Endothelial cell of umbilical vein (primary cell): ENCODE data around the gene RELT. TPM values are rescaled to one million over a fixed set of nuclear protein-coding genes. Genes with fewer than 3 reads are reported as not detected.
A peak's percentile ranks its signal among the peaks of the same experiment; 100 is the strongest.

ENCODE experiments used
- BruUV-seq: library from RNA; stranded (reverse); fragments of 400-500 nt; replicated peaks from 2 replicates; lab custom pipeline; 2021; lab: Mats Ljungman, UMichigan
- CTCF ChIA-PET: fragments of 300-600, 350-600 bp; sonication (Branson Sonifier 250); formaldehyde crosslinking; loops from one replicate; lab custom pipeline; 2021; ENCODE audit warnings: antibody characterized with exemption, inconsistent platforms; lab: Charles Lee
- POLR2A ChIA-PET: fragments of 300-600, 350-600 bp; sonication (Branson Sonifier 250); formaldehyde crosslinking; loops from one replicate; lab custom pipeline; 2021; ENCODE audit warnings: antibody characterized with exemption, inconsistent platforms; lab: Charles Lee
- DNase-seq: peaks from one replicate; pipeline ENCODE4 v3.0.0-alpha.2; 2011; ENCODE audit warnings: low read depth, low spot score
- FAIRE-seq: peaks from 2 replicates; lab custom pipeline; 2011; peaks lifted over from hg19 to GRCh38; lab: Jason Lieb, UNC
- H2AFZ ChIP-seq: 2 replicates; pipeline ENCODE4 v1.6.0; 2012; ENCODE audit warnings: low read depth, low read length, control low read depth, inconsistent platforms
- H3K27ac ChIP-seq: 2 replicates; pipeline ENCODE4 v1.5.1; 2011; ENCODE audit warnings: low read depth, mild to moderate bottlenecking, control low read depth, low read length, moderate library complexity; ENCODE audit not compliant: insufficient read depth
- H3K27me3 ChIP-seq, 2 experiments: 2 replicates each; pipeline versions ENCODE4 v1.6.0 to v1.6.1; 2011; ENCODE audit warnings: low read length in 2 of 2, mixed read lengths in 1 of 2; ENCODE audit not compliant: control insufficient read depth in 2 of 2, insufficient read depth in 2 of 2
- H3K36me3 ChIP-seq, 2 experiments: 2 replicates in 1 of 2; 3 replicates in 1 of 2; pipeline ENCODE4 v1.5.1; 2011; ENCODE audit warnings: low read length in 2 of 2, mild to moderate bottlenecking in 1 of 2, moderate library complexity in 1 of 2; ENCODE audit not compliant: control insufficient read depth in 2 of 2, insufficient read depth in 2 of 2; ENCODE audit errors: extremely low read depth in 1 of 2
- H3K4me1 ChIP-seq: 3 replicates; pipeline ENCODE4 v1.5.1; 2011; ENCODE audit warnings: mild to moderate bottlenecking, low read length; ENCODE audit not compliant: control insufficient read depth, insufficient read depth; ENCODE audit errors: extremely low read depth
- H3K4me2 ChIP-seq: 2 replicates; pipeline ENCODE4 v1.6.1; 2011; ENCODE audit warnings: low read length, control low read depth, mixed read lengths; ENCODE audit not compliant: insufficient read depth
- H3K4me3 ChIP-seq, 3 experiments: fragments of 200-600 bp in 1 of 3; sonication (generic), shearing (Covaris generic) in 1 of 3; replicated peaks in 1 of 3; 2 replicates each; pipeline ENCODE4 v1.5.1; 2011 to 2016; ENCODE audit warnings: control low read depth in 3 of 3, low read length in 3 of 3, mild to moderate bottlenecking in 2 of 3, inconsistent platforms in 1 of 3, low read depth in 1 of 3, moderate library complexity in 1 of 3; ENCODE audit not compliant: insufficient read depth in 1 of 3
- H3K79me2 ChIP-seq: 2 replicates; pipeline ENCODE4 v1.6.0; 2012; ENCODE audit warnings: low read length, inconsistent platforms; ENCODE audit not compliant: control insufficient read depth, insufficient read depth
- H3K9ac ChIP-seq: replicated peaks from 2 replicates; pipeline ENCODE3; 2011; ENCODE audit warnings: low read length, control low read depth; ENCODE audit not compliant: insufficient read depth; ENCODE audit errors: extremely low read depth
- H3K9me1 ChIP-seq: replicated peaks from 3 replicates; pipeline ENCODE4 v1.6.0; 2011; ENCODE audit warnings: mild to moderate bottlenecking, low read length; ENCODE audit not compliant: control insufficient read depth, insufficient read depth; ENCODE audit errors: extremely low read depth
- H3K9me3 ChIP-seq: replicated peaks from 2 replicates; pipeline ENCODE4 v1.5.1; 2012; ENCODE audit warnings: low read length, inconsistent platforms; ENCODE audit not compliant: control insufficient read depth, insufficient read depth
- H4K20me1 ChIP-seq: replicated peaks from 2 replicates; pipeline ENCODE3; 2011; ENCODE audit warnings: mild to moderate bottlenecking, low read length; ENCODE audit not compliant: control insufficient read depth, insufficient read depth; ENCODE audit errors: extremely low read depth
- EZH2 ChIP-seq: IDR thresholded peaks from 2 replicates; pipeline ENCODE4 v1.6.1; 2012; ENCODE audit warnings: borderline replicate concordance, low read depth, mild to moderate bottlenecking, moderate library complexity, low read length, inconsistent platforms; ENCODE audit not compliant: severe bottlenecking
- GATA2 ChIP-seq: IDR thresholded peaks from 2 replicates; pipeline ENCODE4 v1.7.0; 2011; ENCODE audit warnings: low read depth, mild to moderate bottlenecking, moderate library complexity, mixed read lengths, low read length; ENCODE audit not compliant: insufficient read length, insufficient read depth
- JUN ChIP-seq: IDR thresholded peaks from 2 replicates; pipeline ENCODE4 v1.6.1; 2011; ENCODE audit warnings: borderline replicate concordance, low read depth; ENCODE audit not compliant: insufficient read length, insufficient read depth
- MYC ChIP-seq: IDR thresholded peaks from one replicate; pipeline ENCODE4 v1.6.1; 2011; ENCODE audit warnings: mild to moderate bottlenecking, low read depth, low read length
- POLR2A ChIP-seq: IDR thresholded peaks from 2 replicates; pipeline ENCODE4 v1.6.1; 2012; ENCODE audit warnings: low read depth, mild to moderate bottlenecking, control low read depth, low read length
- POLR2AphosphoS5 ChIP-seq: IDR thresholded peaks from 2 replicates; pipeline ENCODE4 v1.6.1; 2012; ENCODE audit warnings: low read depth, mild to moderate bottlenecking, control low read depth, low read length, moderate library complexity; ENCODE audit not compliant: insufficient read depth
- dilution Hi-C: fragments of 300-500 bp; cut with MboI; formaldehyde crosslinking; loops from one replicate; pipeline ENCODE4 v1.15.0; 2019; ENCODE audit warnings: low sequenced_read_pairs; ENCODE audit not compliant: extremely low pct_ligation_motif_present
- intact Hi-C: fragments of 100-400 bp; cut with micrococcal nuclease; formaldehyde crosslinking; loops from one replicate; pipeline ENCODE4 v1.10.0; 2022
- polyA plus RNA-seq, 4 experiments: library from polyadenylated mRNA; depleted of rRNA in 3 of 4; stranded (reverse) in 3 of 4; unstranded in 1 of 4; fragments of >200 nt; gene quantifications; 2 replicates each; pipeline versions ENCODE4 v1.2.1 to v1.2.3, GENCODE V29; 2011 to 2012; ENCODE audit warnings: missing spikeins in 1 of 4
- total RNA-seq: library from RNA; stranded (reverse); gene quantifications from 2 replicates; pipeline ENCODE4 v1.2.3, GENCODE V29; 2021
- TF ChIP-seq, protein P1 (sequence below): IDR thresholded peaks from 2 replicates; pipeline ENCODE4 v1.6.1; 2011; ENCODE audit not compliant: insufficient read depth, insufficient read length
- TF ChIP-seq, protein P2 (sequence below), 2 donors: IDR thresholded peaks; 1 replicate in 1 of 2; 2 replicates in 1 of 2; pipeline ENCODE4 v1.5.1; 2011; ENCODE audit warnings: low read length in 2 of 2, mild to moderate bottlenecking in 2 of 2, moderate library complexity in 2 of 2, control low read depth in 1 of 2, inconsistent platforms in 1 of 2, low read depth in 1 of 2; ENCODE audit not compliant: insufficient read depth in 1 of 2; ENCODE audit errors: extremely low read depth in 1 of 2

RELT gene
- total and polyA plus RNA-seq, 2 donors (not counting 3 experiments of a cell fraction or from before 2014, with no cell fraction given) = 6.7 to 13.1 TPM

DNA sequence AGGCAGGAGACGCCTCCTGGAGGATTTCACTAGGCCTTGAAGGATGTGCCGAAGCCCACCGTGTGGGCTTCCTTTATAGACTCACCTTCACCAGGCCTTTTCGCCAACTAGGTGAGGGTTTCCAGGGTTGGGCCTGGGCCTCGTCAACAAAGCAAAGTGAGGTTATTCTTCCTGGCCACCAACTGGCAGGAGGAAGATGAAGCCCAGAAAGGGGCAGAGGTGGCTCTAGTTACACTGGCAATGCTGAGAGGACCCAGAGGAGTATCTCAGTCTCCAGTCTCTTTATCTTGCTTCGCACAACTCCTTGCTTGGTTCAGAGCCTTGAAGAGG, 404 bp upstream of the RELT start:
- no peak overlapping the region for H3K4me3 ChIP-seq
- no peaks in the 10 kb centered on the region for H3K9me1 ChIP-seq
- FAIRE-seq (no peak), DNase-seq (no peak)
- POLR2A ChIA-PET = no interaction called here
- H3K36me3 ChIP-seq = no peaks in the 10 kb centered on the region
- no peak overlapping the region for H3K27ac ChIP-seq
- no peaks in the 10 kb centered on the region for H3K9me3 ChIP-seq
- TF ChIP-seq, protein P1, sequence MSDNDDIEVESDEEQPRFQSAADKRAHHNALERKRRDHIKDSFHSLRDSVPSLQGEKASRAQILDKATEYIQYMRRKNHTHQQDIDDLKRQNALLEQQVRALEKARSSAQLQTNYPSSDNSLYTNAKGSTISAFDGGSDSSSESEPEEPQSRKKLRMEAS = no peak
- TF ChIP-seq JUN (no peak), EZH2 (no peak), GATA2 (no peak), POLR2AphosphoS5 (no peak), MYC (no peak), POLR2A (no peak)
- TF ChIP-seq, protein P2, sequence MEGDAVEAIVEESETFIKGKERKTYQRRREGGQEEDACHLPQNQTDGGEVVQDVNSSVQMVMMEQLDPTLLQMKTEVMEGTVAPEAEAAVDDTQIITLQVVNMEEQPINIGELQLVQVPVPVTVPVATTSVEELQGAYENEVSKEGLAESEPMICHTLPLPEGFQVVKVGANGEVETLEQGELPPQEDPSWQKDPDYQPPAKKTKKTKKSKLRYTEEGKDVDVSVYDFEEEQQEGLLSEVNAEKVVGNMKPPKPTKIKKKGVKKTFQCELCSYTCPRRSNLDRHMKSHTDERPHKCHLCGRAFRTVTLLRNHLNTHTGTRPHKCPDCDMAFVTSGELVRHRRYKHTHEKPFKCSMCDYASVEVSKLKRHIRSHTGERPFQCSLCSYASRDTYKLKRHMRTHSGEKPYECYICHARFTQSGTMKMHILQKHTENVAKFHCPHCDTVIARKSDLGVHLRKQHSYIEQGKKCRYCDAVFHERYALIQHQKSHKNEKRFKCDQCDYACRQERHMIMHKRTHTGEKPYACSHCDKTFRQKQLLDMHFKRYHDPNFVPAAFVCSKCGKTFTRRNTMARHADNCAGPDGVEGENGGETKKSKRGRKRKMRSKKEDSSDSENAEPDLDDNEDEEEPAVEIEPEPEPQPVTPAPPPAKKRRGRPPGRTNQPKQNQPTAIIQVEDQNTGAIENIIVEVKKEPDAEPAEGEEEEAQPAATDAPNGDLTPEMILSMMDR (IDR thresholded peaks at IDR 0.05; ENCODE audit: extremely low read depth in 1 of 2, insufficient read depth in 1 of 2, low read depth in 1 of 2, low read length in 2 of 2) = no peak
- peaks cover 2% of the 10 kb centered on the region for H3K4me1 ChIP-seq
- no peak overlapping the region for H3K9ac ChIP-seq
- peaks cover 43% of the 10 kb centered on the region for H3K79me2 ChIP-seq
- H3K27me3 ChIP-seq = no peaks in the 10 kb centered on the region
- no TSS peak for BruUV-seq
- no peaks in the 10 kb centered on the region for H4K20me1 ChIP-seq
- peak overlapping the region; percentile 86 for H2AFZ ChIP-seq
- H3K4me2 ChIP-seq = no peak overlapping the region
- intact Hi-C loops (loop anchor here (1.0 to 10.0 kb wide), 4 partner anchors 10 to 551 kb away; no protein-coding TSS in a partner anchor), dilution Hi-C loops (no loop called here)
- CTCF ChIA-PET = interaction anchor here (1.0 to 3.1 kb wide), 3 partner anchors 18 to 26 kb away, joined by 3 to 18 read pairs (median 9); no protein-coding TSS in a partner anchor
